Gastroesophageal sphincter (tissue), 4 donors: Measurements from ENCODE around the gene YTHDF1. TPM values are rescaled to one million over a fixed set of nuclear protein-coding genes. Genes with fewer than 3 reads are reported as not detected.
"Not testable (repeated sequence)": the region's sequence is repeated elsewhere in the genome, so short reads cannot be mapped to it uniquely, and the experiment has no call there.

Experiments
- ATAC-seq: fragments of 150-250 bp; one replicate; pipeline ENCODE4 v1.9.1; 2016; ENCODE audit warnings: mild to moderate bottlenecking, moderate library complexity
- H3K27ac ChIP-seq, 4 donors: fragments of 200-600 bp; sonication (generic) in 3 of 4; 1 replicate in 3 of 4; 2 replicates in 1 of 4; pipeline ENCODE4 v1.5.1; 2016 to 2019
- H3K27me3 ChIP-seq: fragments of 200-600 bp; sonication (generic); one replicate; pipeline ENCODE4 v1.5.1; 2019
- H3K36me3 ChIP-seq, 2 donors: fragments of 200-600 bp; sonication (generic); one replicate each; pipeline ENCODE4 v1.5.1; 2019; ENCODE audit warnings: control low read depth in 1 of 2
- H3K4me1 ChIP-seq, 3 donors: fragments of 200-600 bp; sonication (generic); 1 replicate in 2 of 3; 2 replicates in 1 of 3; pipeline ENCODE4 v1.5.1; 2016 to 2019; ENCODE audit warnings: control low read depth in 2 of 3
- H3K4me3 ChIP-seq, 2 donors: fragments of 200-600 bp; sonication (generic); one replicate each; pipeline ENCODE4 v1.5.1; 2019; ENCODE audit warnings: mild to moderate bottlenecking in 1 of 2, moderate library complexity in 1 of 2
- H3K9me3 ChIP-seq, 3 donors: fragments of 200-600 bp; sonication (generic); one replicate each; pipeline ENCODE4 v1.5.1; 2017 to 2019; ENCODE audit warnings: control low read depth in 2 of 3
- CTCF ChIP-seq, 4 experiments: fragments of 200-600 bp in 2 of 4; fragments of 450-650 bp in 2 of 4; sonication (generic) in 1 of 4; IDR thresholded peaks; one replicate each; pipeline ENCODE4 v1.5.1; 2017 to 2019; ENCODE audit warnings: antibody characterized with exemption in 4 of 4, mild to moderate bottlenecking in 2 of 4, moderate library complexity in 2 of 4
- EP300 ChIP-seq: sonication (generic); formaldehyde crosslinking; IDR thresholded peaks from one replicate; pipeline ENCODE4 v1.6.1; 2017; ENCODE audit warnings: antibody characterized with exemption, mild to moderate bottlenecking
- POLR2A ChIP-seq, 2 donors: fragments of 450-650 bp; IDR thresholded peaks; one replicate each; pipeline ENCODE4 v1.6.1; 2017; ENCODE audit warnings: antibody characterized with exemption in 2 of 2, mild to moderate bottlenecking in 2 of 2, moderate library complexity in 1 of 2
- POLR2AphosphoS5 ChIP-seq: sonication (generic); formaldehyde crosslinking; IDR thresholded peaks from one replicate; pipeline ENCODE4 v1.6.1; 2017; ENCODE audit warnings: antibody characterized with exemption
- WGBS, 2 donors: methylation state at CpG; one replicate each; pipeline ENCODE4 v1.1.5; 2018; ENCODE audit warnings: low coverage in 1 of 2; 5-methylcytosine and 5-hydroxymethylcytosine counted together
- total RNA-seq, 4 donors: library from RNA; depleted of rRNA; stranded (reverse); fragments of >200 nt; gene quantifications; one replicate each; pipeline ENCODE4 v1.1.0, GENCODE V29; 2016

The YTHDF1 gene
- total RNA-seq, 4 donors from 2014 or later: 20.2 to 35.8 (median 34.2) TPM

GRCh38 chr20:63222541-63222940 lies 6.6 kb upstream of the YTHDF1 start:
- H3K4me3 ChIP-seq: no peak overlapping the region
- H3K27me3 ChIP-seq: peaks cover 19% of the 10 kb centered on the region
- no peak overlapping the region for H3K27ac ChIP-seq
- peaks cover 0 to 13% (median 6%) of the 10 kb centered on the region in 3 donors for H3K4me1 ChIP-seq
- TF ChIP-seq POLR2AphosphoS5 (no peak), EP300 (no peak), CTCF (IDR thresholded peaks at IDR 0.05) (no peak), POLR2A (IDR thresholded peaks at IDR 0.05) (no peak)
- H3K9me3 ChIP-seq: no peaks in the 10 kb centered on the region
- no peaks in the 10 kb centered on the region for H3K36me3 ChIP-seq
- no peak for ATAC-seq
- WGBS, 2 donors: 27 to 61% methylated on average over 2 to 3 of the region's 7 CpGs

- not testable (repeated sequence) for H3K27ac ChIP-seq, H3K4me3 ChIP-seq, H3K9me3 ChIP-seq, H3K36me3 ChIP-seq, ATAC-seq
- Histone ChIP-seq H3K4me1 (peaks cover 0 to 20% (median 7%) of the 10 kb centered on the region in 3 donors), H3K27me3 (peaks cover 19% of the 10 kb centered on the region)
- 93% methylated on average over 3 of the region's 12 CpGs; no CpG with 5 or more reads in 1 of the 2 donors for WGBS, 2 donors
Measured at GRCh38 chr20:63221400-63222053, 5.6 kb upstream of the YTHDF1 start.

GRCh38 chr20:63220696-63221399 lies 4.9 kb upstream of the YTHDF1 start:
- no peak overlapping the region for H3K4me3 ChIP-seq
- H3K27me3 ChIP-seq: peaks cover 19% of the 10 kb centered on the region
- no peaks in the 10 kb centered on the region for H3K36me3 ChIP-seq
- no peak for TF ChIP-seq EP300
- TF ChIP-seq POLR2A (IDR thresholded peaks at IDR 0.05): no peak
- TF ChIP-seq CTCF (IDR thresholded peaks at IDR 0.05): no peak
- TF ChIP-seq POLR2AphosphoS5: no peak
- peaks cover 0 to 22% (median 8%) of the 10 kb centered on the region in 3 donors for H3K4me1 ChIP-seq
- H3K9me3 ChIP-seq: no peaks in the 10 kb centered on the region
- 61 to 90% methylated on average over 2 of the region's 9 CpGs for WGBS, 2 donors
- no peak for ATAC-seq
- no peak overlapping the region for H3K27ac ChIP-seq

- Histone ChIP-seq H3K9me3 (no peaks in the 10 kb centered on the region), H3K4me1 (peaks cover 0 to 24% (median 12%) of the 10 kb centered on the region in 3 donors), H3K27ac (no peak overlapping the region), H3K36me3 (no peaks in the 10 kb centered on the region), H3K27me3 (peaks cover 19% of the 10 kb centered on the region), H3K4me3 (no peak overlapping the region)
- TF ChIP-seq POLR2A (IDR thresholded peaks at IDR 0.05): no peak
- 50 to 76% methylated on average over 4 to 10 of the region's 25 CpGs for WGBS, 2 donors
- no peak for ATAC-seq
Measured at GRCh38 chr20:63219866-63220521, 4.1 kb upstream of the YTHDF1 start.

GRCh38 chr20:63219447-63219821 lies 3.5 kb upstream of the YTHDF1 start:
- no peak for TF ChIP-seq POLR2AphosphoS5
- TF ChIP-seq EP300: no peak
- no peak for TF ChIP-seq POLR2A (IDR thresholded peaks at IDR 0.05)
- TF ChIP-seq CTCF (IDR thresholded peaks at IDR 0.05): no peak
- Histone ChIP-seq H3K27me3 (peaks cover 19% of the 10 kb centered on the region), H3K4me1 (peaks cover 0 to 24% (median 11%) of the 10 kb centered on the region in 3 donors), H3K36me3 (peaks cover 0 to 5% of the 10 kb centered on the region in 2 donors), H3K27ac (no peak overlapping the region), H3K9me3 (no peaks in the 10 kb centered on the region), H3K4me3 (no peak overlapping the region)
- WGBS, 2 donors: no CpG with 5 or more reads among the region's 8 CpGs
- ATAC-seq: no peak
